ENCODE measurements around the gene PTGIS. TPM values are rescaled to one million over a fixed set of nuclear protein-coding genes. Genes with fewer than 3 reads are reported as not detected.

PTGIS gene
- total RNA-seq, 1 donor from 2014 or later: 2.0 TPM

DNA sequence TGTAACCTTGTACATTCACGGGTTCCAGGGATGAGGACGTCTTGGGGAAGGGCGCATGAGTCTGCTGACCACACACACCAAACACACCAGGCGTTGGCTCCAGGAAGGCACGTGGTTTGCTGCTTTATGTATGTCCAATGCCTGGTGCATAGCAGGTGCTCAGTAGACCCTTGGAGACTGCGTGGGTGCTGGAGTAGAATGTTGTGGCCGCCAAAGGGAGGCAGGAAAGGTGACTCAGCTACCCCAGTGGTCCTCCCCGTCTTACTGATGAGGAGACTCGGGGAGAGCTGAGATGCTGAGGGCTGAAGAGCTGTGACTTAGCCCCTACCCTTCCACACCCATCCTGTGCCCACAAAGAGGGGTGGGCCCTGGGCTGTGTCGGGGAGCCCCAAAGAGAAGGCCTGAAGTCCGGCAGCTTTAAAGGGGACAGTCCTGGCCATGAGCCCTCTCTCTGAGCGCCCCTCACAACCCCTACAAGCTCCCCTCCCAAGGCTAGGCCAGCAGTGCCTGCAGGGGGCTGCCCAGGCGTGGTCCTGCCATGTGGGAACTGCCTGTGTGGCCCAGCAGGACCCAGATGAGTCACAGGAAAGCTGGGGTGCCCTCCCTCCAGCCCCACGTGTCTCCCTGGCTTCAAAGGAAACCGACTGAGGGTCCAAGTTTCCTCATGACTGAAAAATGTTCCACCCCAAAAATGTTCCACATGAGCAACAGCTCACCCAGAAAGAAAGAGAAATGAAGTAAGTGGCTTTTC is 28.0 kb upstream of the PTGIS start:
- peak; percentile 64 for DNase-seq

DNA sequence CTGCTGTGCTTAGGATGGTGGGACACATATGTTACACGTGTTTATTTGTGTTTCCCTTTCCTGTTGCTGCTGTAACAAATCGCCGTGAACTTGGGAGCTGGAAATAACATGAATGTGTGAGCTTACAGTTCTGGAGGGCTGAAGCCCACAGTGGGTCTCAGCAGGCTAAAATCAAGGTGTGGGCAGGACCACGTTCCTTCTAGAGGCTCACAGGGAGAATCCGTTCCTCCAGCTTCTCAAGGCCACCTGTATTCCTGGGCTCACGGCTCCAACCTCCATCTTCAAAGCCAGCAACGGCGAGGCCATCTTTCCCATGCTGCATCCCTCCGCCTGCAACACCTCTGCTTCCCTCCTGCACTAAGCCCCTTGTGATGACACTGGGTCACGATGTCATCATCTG is 27.4 kb upstream of the PTGIS start:
- DNase-seq: no peak

DNA sequence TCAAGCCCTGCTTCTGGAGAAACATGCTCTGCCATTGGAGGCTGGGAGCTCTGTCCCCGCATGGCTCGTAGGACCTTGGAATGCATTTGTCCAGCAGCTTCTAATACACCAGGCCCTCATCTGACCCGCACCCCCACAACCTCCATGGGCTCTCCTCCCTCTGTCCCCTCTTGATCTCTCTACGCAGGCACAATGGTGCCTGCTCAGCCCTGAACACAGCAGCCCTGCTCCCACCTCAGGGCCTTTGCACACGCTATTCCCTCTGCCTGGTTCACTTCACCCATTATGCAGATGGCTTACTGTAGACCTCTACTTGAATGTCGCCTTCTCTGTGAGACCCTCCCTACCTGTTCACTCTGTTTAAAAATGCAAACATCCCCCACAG is 27.0 kb upstream of the PTGIS start:
- DNase-seq: no peak

DNA sequence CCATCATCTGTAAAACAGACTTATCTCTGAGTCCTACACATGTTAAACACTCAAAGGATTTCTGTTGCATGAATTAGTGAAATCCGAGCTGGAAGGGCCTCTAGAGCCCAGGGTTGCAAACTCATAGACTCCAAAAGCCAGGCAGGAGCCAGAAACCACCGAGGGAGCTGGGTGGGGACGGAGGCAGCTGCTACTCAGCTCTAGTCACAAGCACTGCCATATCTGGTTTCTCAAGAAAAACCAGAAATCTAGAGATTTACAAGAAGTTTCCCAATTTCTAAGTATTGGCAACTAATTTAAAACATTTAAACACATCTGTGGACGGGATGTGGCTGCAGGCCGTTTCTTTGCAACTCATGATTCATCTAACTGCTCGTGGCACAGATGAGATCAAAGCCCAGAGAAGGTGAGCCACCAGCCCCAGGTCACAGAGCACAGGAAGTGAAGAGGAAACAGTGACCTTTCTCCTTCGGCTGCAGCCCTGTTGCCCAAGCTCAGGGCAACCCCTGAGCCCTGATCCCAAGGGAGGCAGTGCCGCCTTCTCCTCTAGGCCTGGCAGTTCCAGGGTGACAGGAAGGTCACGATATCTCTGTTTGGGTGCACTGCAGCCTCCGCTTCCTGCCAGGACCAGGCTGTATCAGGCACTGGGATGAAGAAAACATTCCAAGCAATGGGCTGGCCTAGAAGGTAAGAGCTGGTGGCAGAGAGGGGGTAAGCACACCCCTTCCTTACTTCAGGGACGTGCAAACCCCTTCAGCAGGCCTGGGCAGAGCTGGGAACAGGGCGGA is 26.4 kb upstream of the PTGIS start:
- DNase-seq: peak; percentile 13

DNA sequence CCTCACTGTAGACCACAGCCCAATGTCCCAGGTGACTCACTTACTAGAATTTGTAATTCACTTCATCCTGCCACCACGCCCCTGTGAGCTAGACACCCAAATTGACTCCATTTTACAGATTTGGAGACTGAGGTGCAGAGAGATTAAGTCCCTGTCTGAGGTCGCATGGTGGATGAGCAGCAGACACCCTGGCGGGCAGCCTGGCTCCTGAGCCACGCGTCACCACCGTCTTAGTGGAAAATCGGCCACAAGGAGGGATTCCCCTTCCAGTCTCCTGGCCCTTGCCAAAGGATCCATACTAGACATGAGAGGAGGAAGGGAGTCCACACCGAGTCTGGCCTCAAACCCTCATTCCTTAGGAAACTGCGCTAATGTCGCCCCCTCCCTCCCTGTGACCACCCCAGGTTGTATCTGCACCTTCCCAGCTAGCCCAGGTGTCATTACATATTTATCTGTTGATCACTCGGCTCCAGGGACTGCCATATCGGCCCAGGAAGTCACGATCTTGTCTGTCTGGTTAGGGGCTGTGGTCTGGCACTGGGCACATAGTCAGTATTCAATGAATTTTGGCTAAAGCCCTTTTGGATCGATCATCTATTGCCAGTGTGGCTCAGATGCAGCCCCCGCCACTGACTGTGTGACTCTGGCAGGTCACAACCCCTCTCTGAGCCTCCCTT is 25.7 kb upstream of the PTGIS start:
- no peak for DNase-seq

DNA sequence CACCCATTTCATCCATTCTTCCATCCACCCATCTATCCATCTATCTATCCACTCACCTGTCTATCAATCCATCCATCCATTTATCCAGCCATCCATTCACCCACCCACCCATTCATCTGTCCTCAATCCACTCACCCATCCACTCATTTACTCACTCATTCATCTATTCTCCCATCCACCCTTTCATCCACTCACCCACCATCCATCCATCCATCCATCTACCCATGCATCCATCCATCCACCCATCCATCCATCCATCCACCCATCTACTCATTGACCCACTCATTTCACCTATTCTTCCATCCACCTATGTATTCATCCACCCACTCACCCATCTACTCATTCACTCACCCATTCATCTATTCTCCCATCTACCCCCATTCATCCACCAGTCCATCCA is 24.2 kb upstream of the PTGIS start:
- no peak for DNase-seq

DNA sequence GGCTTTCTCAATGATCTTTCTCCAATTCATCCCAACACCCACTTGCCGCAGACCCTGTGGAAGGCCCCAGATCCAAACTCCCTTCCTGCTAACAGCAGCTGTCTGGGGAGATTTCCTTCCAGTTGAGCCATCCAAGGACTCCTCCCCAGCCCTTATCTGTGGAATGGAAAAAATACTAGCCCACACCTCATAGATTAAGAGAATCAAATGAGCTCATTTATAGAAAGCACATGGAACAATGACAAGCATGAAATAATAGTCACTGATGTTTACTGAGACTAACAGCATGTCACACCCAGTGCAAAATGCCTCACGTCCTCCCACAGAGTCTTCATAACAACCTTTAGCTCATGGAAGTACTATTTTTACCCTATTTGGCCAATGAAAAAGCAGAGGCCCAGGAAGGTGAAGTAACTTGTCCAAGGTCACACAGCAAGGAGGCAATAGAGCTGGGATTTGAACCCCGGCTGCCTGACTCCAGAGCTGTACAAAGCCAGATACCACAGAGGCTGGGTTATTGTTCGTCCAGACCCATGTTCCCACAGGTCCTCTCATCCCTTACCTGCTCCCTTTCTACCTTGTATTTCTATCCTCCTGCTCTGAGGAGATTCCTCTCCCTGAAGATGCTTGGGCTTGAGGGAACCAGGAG is 23.4 kb upstream of the PTGIS start:
- DNase-seq: peak; percentile 34

DNA sequence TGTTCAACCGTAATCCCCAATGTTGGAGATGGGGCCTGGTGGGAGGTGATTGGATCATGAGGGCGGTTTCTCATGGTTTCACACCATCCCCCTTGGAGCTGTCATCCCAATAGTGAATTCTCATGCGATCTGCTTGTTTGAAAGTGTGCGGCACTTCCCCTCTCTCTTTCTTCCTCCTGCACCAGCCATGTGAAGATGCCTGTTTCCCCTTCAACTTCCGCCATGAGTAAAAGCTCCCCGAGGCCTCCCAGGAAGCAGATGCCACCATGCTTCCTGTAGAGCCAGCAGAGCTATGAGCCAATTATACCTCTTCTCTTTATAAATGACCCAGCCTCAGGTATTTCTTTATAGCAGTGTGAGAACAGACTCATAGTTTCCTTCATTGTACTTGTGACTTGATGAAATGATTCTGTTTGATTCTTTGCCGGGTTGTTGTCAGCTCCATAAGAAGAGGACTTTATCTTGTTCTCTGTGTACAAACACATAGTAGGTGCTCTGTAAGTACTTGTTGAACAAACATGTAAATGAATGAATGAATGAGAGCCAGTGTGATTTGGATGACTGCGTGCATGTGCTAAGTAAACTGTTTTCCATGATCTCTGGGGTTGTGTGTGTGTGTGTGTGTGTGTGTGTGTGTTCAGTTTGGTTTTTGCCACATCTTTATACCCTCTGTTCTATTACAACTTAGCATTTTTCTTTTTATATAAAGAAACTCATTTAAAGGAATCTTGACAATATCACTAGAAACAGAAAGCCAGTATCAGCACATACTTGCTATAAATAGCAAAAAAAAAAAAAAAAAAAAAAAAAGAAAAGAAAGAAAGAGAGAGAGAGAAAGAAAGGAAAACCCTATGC is 22.5 kb upstream of the PTGIS start:
- no peak for DNase-seq

DNA sequence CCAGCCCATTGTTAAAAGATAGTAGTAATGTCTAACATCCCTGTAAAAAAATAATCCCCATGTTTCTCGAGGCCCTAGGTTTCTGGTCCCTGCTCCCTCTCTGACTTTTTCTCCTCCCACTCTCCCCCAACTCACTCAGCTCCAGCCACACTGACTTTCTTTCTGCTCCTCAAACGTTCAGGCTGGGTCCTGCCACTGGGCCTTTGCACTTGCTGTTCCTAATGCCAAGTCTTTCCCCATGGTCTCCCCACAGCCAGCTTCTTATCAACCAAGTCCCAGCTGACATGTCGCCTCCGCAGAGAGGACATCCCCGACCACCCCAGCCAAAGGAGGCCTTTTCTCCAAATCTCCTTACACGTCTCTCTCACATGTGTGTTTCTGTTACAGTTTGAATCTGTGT is 21.8 kb upstream of the PTGIS start:
- DNase-seq: no peak

DNA sequence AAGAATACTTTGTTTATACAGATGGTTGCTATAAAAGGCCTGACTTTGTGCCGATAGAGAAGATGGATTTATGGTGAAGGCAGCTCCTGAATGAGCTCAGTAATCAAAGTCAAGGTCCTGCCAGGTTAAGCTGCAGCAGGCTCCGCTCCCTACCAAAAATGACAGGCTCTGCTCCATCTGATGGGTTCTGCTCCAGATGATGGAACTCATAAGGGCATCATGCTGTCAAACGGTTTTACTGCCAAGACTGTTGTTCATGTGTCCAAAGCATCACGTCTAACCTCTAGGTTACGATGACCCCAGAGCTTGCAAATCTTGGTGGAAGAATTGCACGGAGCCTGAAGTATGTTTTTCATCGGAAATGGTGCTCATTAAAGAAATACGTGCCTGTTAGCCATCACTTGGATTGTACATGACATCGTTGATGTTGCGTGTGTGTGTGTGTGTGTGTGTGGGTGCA is 19.2 kb upstream of the PTGIS start:
- DNase-seq: no peak

DNA sequence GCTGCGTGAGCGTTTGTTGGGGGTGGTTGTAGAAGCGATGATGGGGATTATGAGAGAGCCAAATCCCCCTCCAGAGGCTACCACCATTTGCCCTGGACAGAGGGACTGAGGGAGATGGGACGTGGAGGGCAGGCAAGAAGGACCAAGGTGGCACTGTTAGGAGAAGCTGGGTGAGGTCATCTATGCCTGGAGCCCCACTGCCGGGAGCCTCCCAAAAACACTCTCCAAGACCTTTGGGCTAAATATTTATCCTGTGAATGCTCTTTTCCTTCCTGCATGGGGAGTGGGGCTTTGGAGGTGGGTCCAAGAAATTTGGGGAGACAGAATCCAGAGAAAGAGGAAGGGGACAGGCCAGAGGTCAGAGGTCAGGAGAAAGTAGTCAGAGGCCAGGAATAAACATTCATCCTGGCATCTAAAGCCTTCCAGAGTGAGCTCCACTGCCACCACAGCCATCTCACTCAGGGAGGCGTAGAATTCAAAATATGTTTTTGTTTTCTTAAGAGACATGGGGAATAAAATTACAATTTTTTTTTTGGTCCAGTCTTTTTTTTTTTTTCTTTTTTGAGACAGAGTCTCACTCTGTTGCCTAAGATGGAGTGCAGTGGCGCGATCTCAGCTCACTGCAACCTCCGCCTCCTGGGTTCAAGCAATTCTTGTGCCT is 17.8 kb upstream of the PTGIS start:
- DNase-seq: no peak

DNA sequence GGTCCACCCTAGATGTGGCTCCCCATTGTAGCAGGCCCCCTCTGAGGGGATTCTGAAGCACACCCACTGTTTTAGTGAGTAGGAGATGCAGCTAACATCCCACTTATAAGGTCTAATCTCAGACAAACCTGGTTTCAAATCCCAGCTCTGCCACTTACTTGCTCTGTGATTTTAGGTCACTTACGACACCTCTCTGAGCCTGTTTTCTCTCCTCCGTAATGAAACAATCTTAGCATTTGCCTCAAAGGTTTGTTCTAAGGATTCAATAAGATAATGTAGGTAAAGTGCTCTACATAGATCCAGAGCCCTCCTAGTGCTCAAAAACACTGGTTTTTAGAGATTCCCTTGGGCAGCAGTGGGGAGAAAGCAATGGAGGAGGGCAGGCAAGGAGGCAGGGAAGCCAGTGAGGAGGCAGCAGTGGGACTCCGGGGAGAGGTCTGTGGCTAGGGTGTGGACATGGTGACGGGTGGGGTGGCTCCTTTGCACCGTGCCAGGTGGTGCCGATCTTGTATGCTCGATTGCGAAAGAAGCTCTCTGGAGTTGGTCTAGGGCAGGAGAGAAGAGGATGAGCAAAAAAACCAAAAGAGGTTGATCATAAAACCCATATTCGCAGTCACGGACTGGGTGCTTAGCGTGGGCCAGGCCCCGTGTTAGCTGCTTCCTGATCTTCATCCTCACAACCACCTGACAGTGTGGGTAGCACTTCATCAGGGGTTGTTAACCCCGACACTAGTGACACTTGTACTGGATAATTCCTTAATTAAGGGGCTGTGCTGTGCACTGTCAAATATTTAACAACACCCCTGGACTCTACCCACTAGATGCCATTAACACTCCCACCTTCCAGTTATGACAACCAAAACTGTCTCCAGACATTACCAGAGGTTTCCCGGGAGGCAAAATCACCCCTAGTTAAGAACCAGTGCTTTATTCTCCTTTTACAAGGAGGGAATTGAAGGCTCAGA is 16.8 kb upstream of the PTGIS start:
- no peak for DNase-seq

DNA sequence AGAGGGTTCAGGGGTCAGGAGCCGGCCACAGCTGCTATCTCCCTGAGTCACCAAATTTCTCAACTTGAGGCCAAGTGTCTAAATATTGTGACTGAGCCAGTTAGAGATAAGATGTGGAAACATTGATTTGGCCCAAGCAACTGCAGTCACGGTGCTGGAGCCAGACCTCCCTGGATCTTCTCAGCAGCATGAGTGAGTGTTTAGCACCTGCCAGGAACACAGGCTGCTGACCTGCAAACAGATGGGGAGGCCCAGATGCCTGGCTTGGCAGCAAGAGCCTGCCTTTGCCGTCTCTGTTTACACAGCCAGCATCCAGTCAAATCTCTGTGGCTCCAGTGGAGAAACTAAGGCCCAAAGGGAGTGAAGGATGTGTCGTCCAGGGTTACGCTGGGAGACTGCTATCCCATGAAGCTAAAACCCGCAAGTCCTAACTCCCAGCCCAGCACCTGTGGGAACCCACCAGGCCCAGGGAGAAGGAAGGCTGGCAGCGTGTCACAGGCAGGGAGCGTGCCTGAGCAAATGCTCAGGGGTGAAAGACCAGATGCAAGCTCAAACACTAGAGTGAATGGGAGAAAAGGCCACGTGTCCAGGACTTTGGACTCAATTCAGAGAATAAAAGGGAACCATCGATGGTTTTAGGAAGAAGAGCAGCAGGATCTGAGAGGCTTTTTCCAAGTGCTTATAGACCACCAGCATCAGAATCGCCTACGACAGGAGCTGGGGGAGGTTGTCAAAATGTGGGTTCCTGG is 15.9 kb upstream of the PTGIS start:
- DNase-seq: peak; percentile 49

DNA sequence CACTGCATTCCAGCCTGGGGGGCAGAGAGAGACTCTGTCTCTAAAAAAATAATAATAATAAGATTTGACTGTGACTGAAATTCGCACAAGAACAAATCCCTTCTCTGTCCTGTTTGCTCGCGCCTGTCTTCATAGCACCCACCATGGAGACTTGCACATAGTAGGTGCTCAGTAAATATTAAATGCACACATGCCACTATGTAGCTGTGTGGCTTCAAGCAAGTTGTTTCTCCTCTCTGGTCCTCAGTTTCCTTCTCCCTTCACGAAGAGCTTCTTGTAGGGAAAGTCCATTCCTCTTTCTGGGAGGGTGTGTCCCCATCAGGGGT is 15.4 kb upstream of the PTGIS start:
- DNase-seq: no peak

DNA sequence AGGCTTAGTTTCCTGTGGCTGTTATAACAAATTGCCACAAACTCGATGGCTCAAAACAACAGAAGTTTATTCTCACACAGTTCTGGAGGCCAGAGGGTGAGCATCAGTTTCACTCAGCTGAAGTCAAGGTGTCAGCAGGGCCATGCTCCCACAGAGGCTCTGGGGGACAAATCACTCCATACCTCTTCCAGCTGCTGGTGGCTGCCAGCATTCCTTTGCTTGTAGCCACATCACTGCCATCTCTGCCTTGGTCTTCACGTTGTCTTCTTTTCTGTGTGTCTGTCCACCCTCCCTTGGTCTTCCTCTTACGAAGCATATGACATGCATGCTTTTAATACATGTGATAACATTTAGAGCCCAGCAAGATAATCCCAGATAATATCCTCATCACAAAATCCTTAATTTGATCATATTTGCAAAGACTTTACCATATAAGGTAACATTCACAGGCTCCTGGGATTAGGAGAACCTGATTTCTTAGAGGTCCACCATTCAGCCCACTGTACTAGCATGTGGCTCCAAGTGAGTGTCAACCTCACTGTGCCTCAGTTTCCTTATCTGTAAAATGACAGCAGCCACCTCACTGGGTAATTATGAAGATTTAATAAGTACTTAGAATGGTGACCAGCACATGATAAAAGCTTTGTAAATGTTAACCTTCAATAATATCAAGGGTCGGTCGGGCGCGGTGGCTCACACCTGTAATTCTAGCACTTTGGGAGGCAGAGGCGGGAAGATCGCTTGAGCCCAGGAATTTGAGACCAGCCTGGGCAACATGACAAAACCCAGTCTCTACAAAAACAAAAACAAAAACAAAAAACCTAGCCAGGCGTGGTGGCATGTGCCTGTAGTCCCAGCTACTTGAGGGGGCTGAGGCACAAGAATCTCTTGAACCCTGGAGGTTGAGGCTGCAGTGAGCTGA is 14.7 kb upstream of the PTGIS start:
- DNase-seq: no peak

DNA sequence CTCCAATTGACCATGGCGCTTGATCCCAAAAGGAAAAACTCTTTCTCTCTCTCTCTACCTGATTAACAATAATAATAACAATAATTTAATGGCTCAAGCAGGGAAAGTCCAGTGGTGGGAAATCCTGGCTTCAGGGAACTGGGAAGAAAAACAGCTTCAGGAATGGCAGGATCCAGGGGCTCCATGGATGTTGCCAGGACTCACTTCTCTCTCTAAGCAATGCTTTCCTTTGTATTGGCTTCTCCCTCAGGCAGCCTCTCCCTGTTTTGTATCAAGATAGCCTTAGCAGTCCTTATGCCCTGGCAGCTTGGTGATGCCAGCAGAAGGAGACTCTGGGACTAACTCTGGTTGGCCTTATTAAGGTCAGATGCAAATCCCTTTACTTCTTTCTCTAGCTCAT is 13.5 kb upstream of the PTGIS start:
- DNase-seq: no peak

DNA sequence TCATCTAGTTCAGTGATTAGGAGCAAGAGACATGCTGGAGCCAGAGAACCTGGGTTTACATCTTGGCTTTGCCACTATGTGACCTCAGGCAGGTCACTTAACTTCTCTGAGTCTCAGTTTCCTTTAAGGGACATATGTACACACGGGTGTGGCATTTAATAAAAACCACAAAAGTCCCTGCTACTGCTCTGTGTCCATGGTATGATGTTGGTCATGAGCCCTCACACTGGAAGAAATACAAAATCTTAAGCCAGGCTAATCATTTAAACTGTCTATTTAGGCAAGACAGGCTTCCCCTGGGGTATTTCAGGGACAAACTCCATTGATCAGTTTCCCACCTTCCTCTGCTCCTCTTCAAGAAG is 12.9 kb upstream of the PTGIS start:
- DNase-seq: no peak
